Upper lobe of left lung (tissue), 6 donors: ENCODE measurements around the gene FDCSP. TPM values are rescaled to one million over a fixed set of nuclear protein-coding genes. Genes with fewer than 3 reads are reported as not detected.

Experiments used
- ATAC-seq, 2 donors: fragments of 200-7000 bp; cut with Tn5 transposase; one replicate each; pipeline ENCODE4 v1.9.1; 2022; ENCODE audit warnings: mild to moderate bottlenecking in 2 of 2, moderate library complexity in 2 of 2; ENCODE audit not compliant: low FRiP score in 2 of 2
- DNase-seq, 2 donors: peaks; one replicate each; pipeline ENCODE4 v3.0.0-alpha.2; 2019 to 2020
- H3K27ac ChIP-seq, 4 donors: fragments of 200-600 bp; sonication (generic); one replicate each; pipeline ENCODE4 v1.5.1; 2016 to 2019
- H3K27me3 ChIP-seq, 4 donors: fragments of 200-600 bp; sonication (generic); one replicate each; pipeline ENCODE4 v1.5.1; 2017 to 2019
- H3K36me3 ChIP-seq, 4 donors: fragments of 200-600 bp; sonication (generic); one replicate each; pipeline ENCODE4 v1.5.1; 2016 to 2019
- H3K4me1 ChIP-seq, 4 donors: fragments of 200-600 bp; sonication (generic); one replicate each; pipeline ENCODE4 v1.5.1; 2018 to 2019
- H3K4me3 ChIP-seq, 4 donors: fragments of 200-600 bp; sonication (generic); one replicate each; pipeline ENCODE4 v1.5.1; 2017 to 2019; ENCODE audit warnings: mild to moderate bottlenecking in 2 of 4, moderate library complexity in 1 of 4
- H3K9me3 ChIP-seq, 4 donors: fragments of 200-600 bp; sonication (generic); one replicate each; pipeline ENCODE4 v1.5.1; 2018 to 2019
- EP300 ChIP-seq, 4 donors: sonication (generic); formaldehyde crosslinking; IDR thresholded peaks; one replicate each; pipeline ENCODE4 v1.5.1; 2017; ENCODE audit warnings: antibody characterized with exemption in 4 of 4, control low read depth in 2 of 4
- POLR2A ChIP-seq, 4 donors: fragments of 450-650 bp; IDR thresholded peaks; one replicate each; pipeline ENCODE4 v1.5.1; 2016 to 2017; ENCODE audit warnings: antibody characterized with exemption in 4 of 4, mild to moderate bottlenecking in 2 of 4
- POLR2AphosphoS5 ChIP-seq, 2 donors: sonication (generic); formaldehyde crosslinking; IDR thresholded peaks; one replicate each; pipeline ENCODE4 v1.5.1; 2017; ENCODE audit warnings: antibody characterized with exemption in 2 of 2
- WGBS, 2 donors: methylation state at CpG; one replicate each; pipeline ENCODE4 v1.1.5; 2017 to 2018; 5-methylcytosine and 5-hydroxymethylcytosine counted together
- total RNA-seq, 6 donors: library from RNA; depleted of rRNA in 4 of 6; stranded (reverse); fragments of >200 nt in 4 of 6; gene quantifications; one replicate each; pipeline versions ENCODE4 v1.1.0 to v1.2.1, GENCODE V29; 2016 to 2021
- TF ChIP-seq, protein P1 (sequence below), 6 experiments: fragments of 450-650 bp in 4 of 6; fragments of 200-600 bp in 2 of 6; sonication (generic) in 2 of 6; IDR thresholded peaks; one replicate each; pipeline ENCODE4 v1.5.1; 2016 to 2019; ENCODE audit warnings: antibody characterized with exemption in 6 of 6
- donor health status: DM: no; HTN: no; CAD: no; lungs with moderate emphysema.
- donor health status: DM: no; HTN: yes; CAD: no; lungs with severe emphysema.

The FDCSP gene
- total RNA-seq, 6 donors from 2014 or later: 0.51 TPM; not detected in 5

DNA sequence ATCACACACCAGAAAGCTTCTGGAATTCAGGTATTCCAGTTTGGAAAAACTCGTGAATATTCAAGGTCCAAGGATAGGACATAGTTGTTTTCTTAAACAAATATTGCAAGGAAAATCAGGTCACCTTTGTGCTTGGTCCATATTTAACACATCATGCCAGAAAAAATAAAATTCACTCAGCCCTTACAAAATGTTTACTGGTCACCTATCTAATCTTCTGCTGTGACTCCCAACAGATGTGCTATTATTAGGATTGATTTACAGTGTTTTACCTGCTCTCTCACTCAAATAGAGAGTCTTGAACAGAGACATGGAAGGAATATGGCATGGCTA, 26.0 kb downstream of the FDCSP start:
- no peak for DNase-seq
- 71 to 72% methylated on average over 1 of the region's 1 CpG for WGBS, 2 donors
- no peaks in the 10 kb centered on the region for H3K36me3 ChIP-seq
- H3K4me3 ChIP-seq: no peak overlapping the region
- TF ChIP-seq, protein P1, sequence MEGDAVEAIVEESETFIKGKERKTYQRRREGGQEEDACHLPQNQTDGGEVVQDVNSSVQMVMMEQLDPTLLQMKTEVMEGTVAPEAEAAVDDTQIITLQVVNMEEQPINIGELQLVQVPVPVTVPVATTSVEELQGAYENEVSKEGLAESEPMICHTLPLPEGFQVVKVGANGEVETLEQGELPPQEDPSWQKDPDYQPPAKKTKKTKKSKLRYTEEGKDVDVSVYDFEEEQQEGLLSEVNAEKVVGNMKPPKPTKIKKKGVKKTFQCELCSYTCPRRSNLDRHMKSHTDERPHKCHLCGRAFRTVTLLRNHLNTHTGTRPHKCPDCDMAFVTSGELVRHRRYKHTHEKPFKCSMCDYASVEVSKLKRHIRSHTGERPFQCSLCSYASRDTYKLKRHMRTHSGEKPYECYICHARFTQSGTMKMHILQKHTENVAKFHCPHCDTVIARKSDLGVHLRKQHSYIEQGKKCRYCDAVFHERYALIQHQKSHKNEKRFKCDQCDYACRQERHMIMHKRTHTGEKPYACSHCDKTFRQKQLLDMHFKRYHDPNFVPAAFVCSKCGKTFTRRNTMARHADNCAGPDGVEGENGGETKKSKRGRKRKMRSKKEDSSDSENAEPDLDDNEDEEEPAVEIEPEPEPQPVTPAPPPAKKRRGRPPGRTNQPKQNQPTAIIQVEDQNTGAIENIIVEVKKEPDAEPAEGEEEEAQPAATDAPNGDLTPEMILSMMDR (IDR thresholded peaks at IDR 0.05): no peak
- no peak for TF ChIP-seq EP300 (IDR thresholded peaks at IDR 0.05)
- no peaks in the 10 kb centered on the region for H3K9me3 ChIP-seq
- H3K27me3 ChIP-seq: no peaks in the 10 kb centered on the region
- no peak for ATAC-seq
- no peak overlapping the region for H3K27ac ChIP-seq
- H3K4me1 ChIP-seq: no peaks in the 10 kb centered on the region

DNA sequence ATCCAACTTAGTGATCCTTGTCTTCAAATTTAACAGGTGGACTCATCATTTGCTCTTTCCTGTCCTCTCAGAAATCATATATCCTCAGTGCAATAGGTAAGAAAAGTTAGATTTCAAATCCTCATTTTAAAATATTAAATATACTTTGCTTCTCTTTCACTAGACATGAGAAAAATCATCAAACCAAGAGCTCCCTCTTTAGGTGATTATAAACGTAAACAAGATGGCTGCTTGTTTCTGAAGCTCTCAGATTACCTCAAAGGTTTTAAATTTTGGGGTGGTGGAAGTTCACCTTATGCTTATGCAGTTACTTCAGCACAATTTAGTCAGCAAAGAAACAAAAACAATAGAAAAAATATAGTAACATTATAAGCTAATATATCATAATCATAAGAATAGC, 43.8 kb downstream of the FDCSP start:
- WGBS, 2 donors: 4 to 8% methylated on average over 1 of the region's 1 CpG
- no peak overlapping the region for H3K4me3 ChIP-seq
- ATAC-seq: no peak

DNA sequence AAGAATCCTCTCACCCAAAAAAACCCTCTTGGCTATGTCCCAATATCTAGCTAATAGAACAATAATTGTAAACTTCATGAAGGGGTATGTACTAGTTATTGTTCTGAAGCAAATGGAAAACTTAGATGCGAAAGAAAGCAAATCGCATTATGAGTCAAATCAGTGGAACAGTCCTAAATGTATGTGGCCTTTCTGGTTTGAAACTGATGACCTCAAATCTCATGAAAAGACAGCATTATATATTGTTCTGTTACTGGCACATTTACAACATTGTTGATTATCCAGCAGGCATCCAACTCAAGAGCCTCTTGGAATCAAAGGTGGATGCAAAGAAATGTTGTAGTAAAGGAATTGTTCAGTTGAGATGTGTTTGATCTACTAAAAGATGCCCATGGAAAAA, 51.2 kb downstream of the FDCSP start:
- Histone ChIP-seq H3K27ac (no peak overlapping the region), H3K4me1 (no peaks in the 10 kb centered on the region), H3K9me3 (no peaks in the 10 kb centered on the region), H3K4me3 (no peak overlapping the region), H3K36me3 (no peaks in the 10 kb centered on the region), H3K27me3 (no peaks in the 10 kb centered on the region)
- ATAC-seq: no peak
- no peak for DNase-seq
- TF ChIP-seq EP300 (IDR thresholded peaks at IDR 0.05): no peak
- WGBS, 2 donors: 91% methylated on average over 2 of the region's 2 CpGs

More for the DNA sequence above, 43.8 kb downstream of the FDCSP start:
- no peaks in the 10 kb centered on the region for H3K27me3 ChIP-seq
- H3K9me3 ChIP-seq: no peaks in the 10 kb centered on the region
- no peak for TF ChIP-seq POLR2A (IDR thresholded peaks at IDR 0.05)
- TF ChIP-seq, protein P1 (IDR thresholded peaks at IDR 0.05): no peak
- TF ChIP-seq POLR2AphosphoS5 (IDR thresholded peaks at IDR 0.05): no peak
- no peak for TF ChIP-seq EP300 (IDR thresholded peaks at IDR 0.05)
- DNase-seq: no peak
- H3K36me3 ChIP-seq: no peaks in the 10 kb centered on the region
- no peak overlapping the region for H3K27ac ChIP-seq
- no peaks in the 10 kb centered on the region for H3K4me1 ChIP-seq

DNA sequence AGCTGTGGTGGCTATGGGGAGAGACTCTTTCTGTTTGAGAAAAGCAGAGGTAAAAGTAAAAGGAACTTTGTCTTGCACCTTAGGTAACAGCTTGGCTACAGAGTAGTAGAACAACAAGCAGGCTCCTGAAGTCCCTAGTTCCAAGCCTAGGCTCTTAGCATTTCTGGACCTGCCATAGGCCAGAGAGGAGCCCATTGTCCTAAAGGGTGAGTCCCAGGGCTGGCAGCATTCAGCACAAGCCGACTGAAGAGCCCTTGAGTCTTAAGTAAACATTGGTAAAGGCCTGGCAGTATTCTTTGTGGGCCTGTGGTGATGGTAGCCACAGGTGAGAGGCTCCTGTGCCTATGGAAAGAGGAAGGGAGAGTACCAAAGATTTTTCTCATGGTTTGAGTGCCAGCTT, 54.6 kb downstream of the FDCSP start:
- H3K36me3 ChIP-seq: no peaks in the 10 kb centered on the region
- peak; percentile 28 to 88 for ATAC-seq
- H3K27ac ChIP-seq: no peak overlapping the region
- H3K4me3 ChIP-seq: no peak overlapping the region
- TF ChIP-seq, protein P1 (IDR thresholded peaks at IDR 0.05): no peak
- TF ChIP-seq EP300 (IDR thresholded peaks at IDR 0.05) (no peak), POLR2A (IDR thresholded peaks at IDR 0.05) (no peak), POLR2AphosphoS5 (IDR thresholded peaks at IDR 0.05) (no peak)
- WGBS, 2 donors: 50 to 67% methylated on average over 1 of the region's 1 CpG
- no peaks in the 10 kb centered on the region for H3K9me3 ChIP-seq
- H3K4me1 ChIP-seq: no peaks in the 10 kb centered on the region
- H3K27me3 ChIP-seq: no peaks in the 10 kb centered on the region
- DNase-seq: peak in 1 of 2 donors; percentile 69

Other genes with a start within 250 kb of the FDCSP start
- not detected for gene STATH, start 230.2 kb upstream of the FDCSP start, total RNA-seq
- gene HTN3, start 197.7 kb upstream of the FDCSP start, total RNA-seq: not detected
- not detected for gene HTN1, start 175.7 kb upstream of the FDCSP start, total RNA-seq
- not detected for gene PRR27, start 71.9 kb upstream of the FDCSP start, total RNA-seq
- 1 to 10 TPM in 5 of 6 donors, not detected in 1; 1.1 to 6.5 (median 3.3) TPM for gene ODAM, start 30.4 kb upstream of the FDCSP start, total RNA-seq
- not detected for gene CSN3, start 16.5 kb downstream of the FDCSP start, total RNA-seq
- not detected for gene CABS1, start 108.9 kb downstream of the FDCSP start, total RNA-seq
- not detected for gene SMR3A, start 134.6 kb downstream of the FDCSP start, total RNA-seq
- gene SMR3B, start 157.0 kb downstream of the FDCSP start, total RNA-seq: not detected
- gene OPRPN, start 171.8 kb downstream of the FDCSP start, total RNA-seq: not detected
- not detected for gene MUC7, start 246.1 kb downstream of the FDCSP start, total RNA-seq